ENCODE results near the gene AMACR.
"Not testable (repeated sequence)": the region's sequence is repeated elsewhere in the genome, so short reads cannot be mapped to it uniquely, and the experiment has no call there.

Gene AMACR

GRCh38 chr5:33981408-33982162 lies 26.3 kb downstream of the AMACR start:
- H3K9me3 ChIP-seq (ENCODE audit: control insufficient read depth, insufficient read depth, low read length): no peaks in the 10 kb centered on the region
- peaks cover 19% of the 10 kb centered on the region for H3K4me1 ChIP-seq (ENCODE audit: insufficient read depth, low read length)
- no peaks in the 10 kb centered on the region for H3K36me3 ChIP-seq (ENCODE audit: insufficient read depth, low read length)
- no peak overlapping the region for H3K9ac ChIP-seq (ENCODE audit: low read depth, low read length)

GRCh38 chr5:33980030-33980429 lies 27.8 kb downstream of the AMACR start:
- Histone ChIP-seq H3K36me3 (ENCODE audit: insufficient read depth, low read length) (no peaks in the 10 kb centered on the region), H3K9me3 (ENCODE audit: control insufficient read depth, insufficient read depth, low read length) (no peaks in the 10 kb centered on the region), H3K9ac (ENCODE audit: low read depth, low read length) (no peak overlapping the region), H3K4me1 (ENCODE audit: insufficient read depth, low read length) (peaks cover 22% of the 10 kb centered on the region)

- Histone ChIP-seq H3K9me3 (ENCODE audit: control insufficient read depth, insufficient read depth, low read length) (no peaks in the 10 kb centered on the region), H3K9ac (ENCODE audit: low read depth, low read length) (no peak overlapping the region), H3K4me1 (ENCODE audit: insufficient read depth, low read length) (peaks cover 25% of the 10 kb centered on the region; the same call in 1 of the 2 replicates)
Observed at GRCh38 chr5:33978306-33978705, 29.5 kb downstream of the AMACR start.

GRCh38 chr5:33976307-33976706 lies 31.5 kb downstream of the AMACR start:
- H3K9ac ChIP-seq (ENCODE audit: low read depth, low read length): no peak overlapping the region
- no peaks in the 10 kb centered on the region for H3K36me3 ChIP-seq (ENCODE audit: insufficient read depth, low read length)
- H3K4me1 ChIP-seq (ENCODE audit: insufficient read depth, low read length): peaks cover 28% of the 10 kb centered on the region; the same call in 1 of the 2 replicates
- H3K9me3 ChIP-seq (ENCODE audit: control insufficient read depth, insufficient read depth, low read length): no peaks in the 10 kb centered on the region

More at GRCh38 chr5:33978306-33978705, 29.5 kb downstream of the AMACR start:
- H3K36me3 ChIP-seq (ENCODE audit: insufficient read depth, low read length): no peaks in the 10 kb centered on the region

- Histone ChIP-seq H3K9ac (ENCODE audit: low read depth, low read length) (no peak overlapping the region), H3K36me3 (ENCODE audit: insufficient read depth, low read length) (no peaks in the 10 kb centered on the region), H3K4me1 (ENCODE audit: insufficient read depth, low read length) (peaks cover 28% of the 10 kb centered on the region; the same call in 1 of the 2 replicates), H3K9me3 (ENCODE audit: control insufficient read depth, insufficient read depth, low read length) (no peaks in the 10 kb centered on the region)
Observed at GRCh38 chr5:33975852-33976251, 32.0 kb downstream of the AMACR start.

- no peaks in the 10 kb centered on the region for H3K36me3 ChIP-seq (ENCODE audit: insufficient read depth, low read length)
- peaks cover 24% of the 10 kb centered on the region for H3K4me1 ChIP-seq (ENCODE audit: insufficient read depth, low read length)
- H3K9ac ChIP-seq (ENCODE audit: low read depth, low read length): no peak overlapping the region
- H3K9me3 ChIP-seq (ENCODE audit: control insufficient read depth, insufficient read depth, low read length): no peaks in the 10 kb centered on the region
Observed at GRCh38 chr5:33973271-33973670, 34.6 kb downstream of the AMACR start.

GRCh38 chr5:33969572-33970452 lies 38.0 kb downstream of the AMACR start:
- H3K36me3 ChIP-seq (ENCODE audit: insufficient read depth, low read length): no peaks in the 10 kb centered on the region
- no peak overlapping the region for H3K9ac ChIP-seq (ENCODE audit: low read depth, low read length)
- no peaks in the 10 kb centered on the region for H3K9me3 ChIP-seq (ENCODE audit: control insufficient read depth, insufficient read depth, low read length)
- peaks cover 8% of the 10 kb centered on the region for H3K4me1 ChIP-seq (ENCODE audit: insufficient read depth, low read length)

- Histone ChIP-seq H3K9ac (ENCODE audit: low read depth, low read length) (no peak overlapping the region), H3K9me3 (ENCODE audit: control insufficient read depth, insufficient read depth, low read length) (no peaks in the 10 kb centered on the region), H3K4me1 (ENCODE audit: insufficient read depth, low read length) (peaks cover 7% of the 10 kb centered on the region; the same call in 1 of the 2 replicates), H3K36me3 (ENCODE audit: insufficient read depth, low read length) (no peaks in the 10 kb centered on the region)
Observed at GRCh38 chr5:33968211-33969005, 39.4 kb downstream of the AMACR start.

- Histone ChIP-seq H3K4me1 (ENCODE audit: insufficient read depth, low read length) (peaks cover 3% of the 10 kb centered on the region; the same call in 1 of the 2 replicates), H3K9ac (ENCODE audit: low read depth, low read length) (no peak overlapping the region), H3K36me3 (ENCODE audit: insufficient read depth, low read length) (no peaks in the 10 kb centered on the region), H3K9me3 (ENCODE audit: control insufficient read depth, insufficient read depth, low read length) (no peaks in the 10 kb centered on the region)
Observed at GRCh38 chr5:33966805-33967204, 41.0 kb downstream of the AMACR start.

- Histone ChIP-seq H3K36me3 (ENCODE audit: insufficient read depth, low read length) (no peaks in the 10 kb centered on the region), H3K4me1 (ENCODE audit: insufficient read depth, low read length) (no peaks in the 10 kb centered on the region), H3K9me3 (ENCODE audit: control insufficient read depth, insufficient read depth, low read length) (no peaks in the 10 kb centered on the region), H3K9ac (ENCODE audit: low read depth, low read length) (no peak overlapping the region)
Observed at GRCh38 chr5:33964132-33964700, 43.6 kb downstream of the AMACR start.

- Histone ChIP-seq H3K9ac (ENCODE audit: low read depth, low read length) (no peak overlapping the region), H3K4me1 (ENCODE audit: insufficient read depth, low read length) (no peaks in the 10 kb centered on the region), H3K9me3 (ENCODE audit: control insufficient read depth, insufficient read depth, low read length) (no peaks in the 10 kb centered on the region; the same call in 1 of the 2 replicates), H3K36me3 (ENCODE audit: insufficient read depth, low read length) (no peaks in the 10 kb centered on the region)
Observed at GRCh38 chr5:33958176-33958575, 49.7 kb downstream of the AMACR start.

GRCh38 chr5:33957577-33958150 lies 50.2 kb downstream of the AMACR start:
- Histone ChIP-seq H3K9me3 (ENCODE audit: control insufficient read depth, insufficient read depth, low read length) (no peaks in the 10 kb centered on the region; the same call in 1 of the 2 replicates), H3K4me1 (ENCODE audit: insufficient read depth, low read length) (no peaks in the 10 kb centered on the region), H3K9ac (ENCODE audit: low read depth, low read length) (no peak overlapping the region), H3K36me3 (ENCODE audit: insufficient read depth, low read length) (no peaks in the 10 kb centered on the region)

GRCh38 chr5:33952175-33952574 lies 55.7 kb downstream of the AMACR start:
- not testable (repeated sequence) for H3K9ac ChIP-seq (ENCODE audit: low read depth, low read length); H3K9me3 ChIP-seq (ENCODE audit: control insufficient read depth, insufficient read depth, low read length); H3K4me1 ChIP-seq (ENCODE audit: insufficient read depth, low read length); H3K36me3 ChIP-seq (ENCODE audit: insufficient read depth, low read length)
